Spleen (tissue), 11 donors: ENCODE results near the gene CACNA2D4. TPM values are rescaled to one million over a fixed set of nuclear protein-coding genes. Genes with fewer than 3 reads are reported as not detected.
A peak's percentile ranks its signal among the peaks of the same experiment; 100 is the strongest.

Source experiments
- DNase-seq: peaks from one replicate; pipeline ENCODE4 v3.0.0-alpha.2; 2020
- H3K27ac ChIP-seq, 8 donors: fragments of 200-600 bp; sonication (generic) in 7 of 8; 1 replicate in 4 of 8; 2 replicates in 4 of 8; pipeline versions ENCODE4 v1.5.0 to v1.8.0; 2016 to 2021; ENCODE audit warnings: inconsistent platforms in 4 of 8, mild to moderate bottlenecking in 4 of 8, moderate library complexity in 1 of 8
- H3K27me3 ChIP-seq, 7 donors: fragments of 200-600 bp; sonication (generic) in 6 of 7; replicated peaks in 1 of 7; 1 replicate in 4 of 7; 2 replicates in 3 of 7; pipeline versions ENCODE4 v1.5.0 to v1.8.0; 2016 to 2021; ENCODE audit warnings: inconsistent platforms in 3 of 7, mild to moderate bottlenecking in 1 of 7
- H3K36me3 ChIP-seq, 6 donors: fragments of 200-600 bp; sonication (generic) in 5 of 6; 1 replicate in 4 of 6; 2 replicates in 2 of 6; pipeline versions ENCODE4 v1.5.0 to v1.8.0; 2016 to 2021; ENCODE audit warnings: inconsistent platforms in 2 of 6
- H3K4me1 ChIP-seq, 6 donors: fragments of 200-600 bp; sonication (generic) in 5 of 6; 1 replicate in 3 of 6; 2 replicates in 3 of 6; pipeline versions ENCODE4 v1.5.0 to v1.8.0; 2016 to 2021; ENCODE audit warnings: inconsistent platforms in 3 of 6
- H3K4me3 ChIP-seq, 8 donors: fragments of 200-600 bp; sonication (generic) in 7 of 8; 1 replicate in 4 of 8; 2 replicates in 4 of 8; pipeline versions ENCODE4 v1.5.0 to v1.8.0; 2016 to 2021; ENCODE audit warnings: inconsistent platforms in 4 of 8, mild to moderate bottlenecking in 4 of 8, moderate library complexity in 2 of 8
- H3K9me3 ChIP-seq, 8 donors: fragments of 200-600 bp; sonication (generic) in 7 of 8; 1 replicate in 4 of 8; 2 replicates in 4 of 8; pipeline versions ENCODE4 v1.5.0 to v1.8.0; 2016 to 2021; ENCODE audit warnings: inconsistent platforms in 4 of 8
- POLR2A ChIP-seq, 3 donors: fragments of 450-650 bp; IDR thresholded peaks; one replicate each; pipeline ENCODE4 v1.5.1; 2017; ENCODE audit warnings: antibody characterized with exemption in 3 of 3, mild to moderate bottlenecking in 1 of 3
- POLR2AphosphoS5 ChIP-seq, 3 donors: sonication (generic); formaldehyde crosslinking; IDR thresholded peaks; one replicate each; pipeline ENCODE4 v1.5.1; 2017; ENCODE audit warnings: antibody characterized with exemption in 3 of 3
- whole genome bisulfite sequencing, 5 donors: extraction: QIAGEN DNeasy Blood & Tissue Kit in 3 of 5; methylation state at CpG; one replicate each; pipeline versions ENCODE4 v1.1.5 to v1.1.7; 2013 to 2018; 5-methylcytosine and 5-hydroxymethylcytosine counted together
- intact Hi-C: fragments of 100-400 bp; cut with DNase I; formaldehyde crosslinking; loops from one replicate; pipeline ENCODE4 v1.15.0; 2023; ENCODE audit warnings: low total_unique reads
- polyA plus RNA-seq, 3 donors: library from polyadenylated mRNA; stranded (reverse); fragments of 200-250 nt; gene quantifications; one replicate each; pipeline ENCODE4 v1.2.1, GENCODE V29; 2013
- total RNA-seq, 7 donors: library from RNA; depleted of rRNA in 3 of 7; stranded (reverse); fragments of >200 nt in 3 of 7; fragmentation: NEBNext Ultra II Directional in 4 of 7; extraction: Animal tissue kit (Norgen Biotek cat#: 25700) in 4 of 7; gene quantifications; one replicate each; pipeline versions ENCODE4 v1.1.0 to v1.2.1, GENCODE V29; 2016 to 2021
- TF ChIP-seq, protein P1 (sequence below), 11 experiments: fragments of 200-600 bp in 7 of 11; fragments of 450-650 bp in 4 of 11; sonication (generic) in 4 of 11; IDR thresholded peaks in 8 of 11; conservative IDR thresholded peaks in 3 of 11; 1 replicate in 7 of 11; 2 replicates in 4 of 11; pipeline versions ENCODE4 v1.4.0 to v1.8.0; 2016 to 2021; ENCODE audit warnings: antibody characterized with exemption in 11 of 11, inconsistent platforms in 4 of 11, mild to moderate bottlenecking in 1 of 11
- donor health status: healthy with polysubstance abuse.
- donor health status: DM: no; HTN: no; CAD: no; lungs with moderate emphysema.
- donor health status: DM: no; HTN: no; CAD: no.
- donor health status: Bipolar disorder and iron deficiency.
- donor health status: healthy.
- donor health status: DM: no; HTN: no; CAD: no.
- donor health status: DM: yes; HTN: yes; CAD: no.

CACNA2D4 gene
- total and polyA plus RNA-seq, 10 donors, result 3.3 to 11.8 (median 7.0) TPM

DNA sequence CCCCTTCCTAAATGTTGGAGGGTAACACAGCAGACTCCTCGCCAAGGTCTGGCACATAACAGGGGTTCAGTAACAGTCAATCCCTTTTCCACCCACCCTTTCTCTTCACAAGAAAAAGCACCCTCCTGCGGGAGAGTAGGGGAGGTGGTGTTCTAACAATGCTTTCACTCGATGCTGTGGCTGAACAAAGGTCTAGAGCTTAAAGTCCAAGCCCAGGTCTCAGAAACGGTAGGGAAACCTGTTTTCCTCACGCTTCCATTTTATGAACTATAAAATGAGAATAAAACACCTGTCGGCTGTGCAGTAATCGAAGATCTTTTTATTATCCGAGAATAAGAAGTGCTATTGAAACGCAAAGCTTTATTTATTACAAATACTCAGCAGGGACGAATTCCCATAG is 20.9 kb upstream of the CACNA2D4 start:
- H3K4me1 ChIP-seq, result peaks cover 4 to 10% (median 7%) of the 10 kb centered on the region in 6 donors
- H3K27me3 ChIP-seq, result no peaks in the 10 kb centered on the region
- WGBS, 5 donors, result 83 to 93% (median 86%) methylated on average over 10 of the region's 10 CpGs
- TF ChIP-seq POLR2AphosphoS5 (IDR thresholded peaks at IDR 0.05) (no peak), POLR2A (IDR thresholded peaks at IDR 0.05) (no peak)
- TF ChIP-seq, protein P1, sequence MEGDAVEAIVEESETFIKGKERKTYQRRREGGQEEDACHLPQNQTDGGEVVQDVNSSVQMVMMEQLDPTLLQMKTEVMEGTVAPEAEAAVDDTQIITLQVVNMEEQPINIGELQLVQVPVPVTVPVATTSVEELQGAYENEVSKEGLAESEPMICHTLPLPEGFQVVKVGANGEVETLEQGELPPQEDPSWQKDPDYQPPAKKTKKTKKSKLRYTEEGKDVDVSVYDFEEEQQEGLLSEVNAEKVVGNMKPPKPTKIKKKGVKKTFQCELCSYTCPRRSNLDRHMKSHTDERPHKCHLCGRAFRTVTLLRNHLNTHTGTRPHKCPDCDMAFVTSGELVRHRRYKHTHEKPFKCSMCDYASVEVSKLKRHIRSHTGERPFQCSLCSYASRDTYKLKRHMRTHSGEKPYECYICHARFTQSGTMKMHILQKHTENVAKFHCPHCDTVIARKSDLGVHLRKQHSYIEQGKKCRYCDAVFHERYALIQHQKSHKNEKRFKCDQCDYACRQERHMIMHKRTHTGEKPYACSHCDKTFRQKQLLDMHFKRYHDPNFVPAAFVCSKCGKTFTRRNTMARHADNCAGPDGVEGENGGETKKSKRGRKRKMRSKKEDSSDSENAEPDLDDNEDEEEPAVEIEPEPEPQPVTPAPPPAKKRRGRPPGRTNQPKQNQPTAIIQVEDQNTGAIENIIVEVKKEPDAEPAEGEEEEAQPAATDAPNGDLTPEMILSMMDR (IDR thresholded peaks at IDR 0.05 in 8 of 11, conservative IDR thresholded peaks at IDR 0.05 in 3 of 11), result no peak
- no peaks in the 10 kb centered on the region for H3K9me3 ChIP-seq
- intact Hi-C loops, result loop anchor here (5.0 kb wide), 1 partner anchor 287 kb away; no protein-coding TSS in a partner anchor
- H3K27ac ChIP-seq, result no peak overlapping the region
- H3K36me3 ChIP-seq, result peaks cover 0 to 53% (median 19%) of the 10 kb centered on the region in 6 donors
- no peak overlapping the region for H3K4me3 ChIP-seq
- no peak for DNase-seq

DNA sequence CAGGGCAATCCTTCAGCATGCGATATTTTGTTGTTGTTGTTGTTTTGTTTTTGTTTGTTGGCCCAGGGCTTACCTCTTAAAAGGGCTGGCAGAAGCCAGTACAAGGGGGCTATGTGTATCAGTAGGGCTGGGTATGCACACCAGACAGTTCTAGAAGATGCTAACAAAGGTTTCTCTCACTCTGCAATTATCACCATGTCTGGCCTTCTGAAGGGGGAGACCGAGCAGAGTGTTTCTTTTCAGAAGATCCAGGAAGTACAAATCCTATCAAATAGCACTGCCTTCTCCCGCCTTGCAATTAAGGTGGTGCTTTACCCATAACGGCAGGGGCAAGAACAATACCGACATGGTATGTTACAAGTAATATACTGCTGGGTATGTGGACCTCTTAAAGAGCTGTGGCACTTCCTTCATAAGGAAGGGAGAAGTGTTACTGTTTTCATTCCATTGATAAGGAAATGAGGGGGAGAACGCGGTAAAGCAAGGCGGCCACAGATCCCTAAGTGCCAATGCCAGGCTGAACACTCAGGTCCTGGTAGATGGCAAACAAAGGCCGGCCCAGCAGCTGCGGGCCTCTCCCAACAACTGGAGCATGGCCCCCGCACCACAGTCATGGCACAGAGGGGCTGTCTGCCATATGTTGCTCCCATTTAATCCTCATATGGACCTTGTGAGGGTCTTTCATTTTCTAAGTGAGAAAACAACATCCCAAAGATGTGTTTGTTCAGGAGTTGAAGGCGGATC is 19.2 kb upstream of the CACNA2D4 start:
- H3K36me3 ChIP-seq, result peaks cover 0 to 49% (median 19%) of the 10 kb centered on the region in 6 donors
- DNase-seq, result no peak
- intact Hi-C loops, result loop anchor here (5.0 kb wide), 1 partner anchor 285 kb away; no protein-coding TSS in a partner anchor
- peaks cover 6 to 24% (median 13%) of the 10 kb centered on the region in 6 donors for H3K4me1 ChIP-seq
- H3K27ac ChIP-seq, result no peak overlapping the region
- no peak overlapping the region for H3K4me3 ChIP-seq
- TF ChIP-seq, protein P1 (IDR thresholded peaks at IDR 0.05 in 8 of 11, conservative IDR thresholded peaks at IDR 0.05 in 3 of 11), result no peak
- peak in 1 of 3 donors; percentile 9 for TF ChIP-seq POLR2AphosphoS5 (IDR thresholded peaks at IDR 0.05)
- WGBS, 5 donors, result 91 to 93% (median 92%) methylated on average over 12 of the region's 12 CpGs
- no peaks in the 10 kb centered on the region for H3K9me3 ChIP-seq
- no peaks in the 10 kb centered on the region for H3K27me3 ChIP-seq

DNA sequence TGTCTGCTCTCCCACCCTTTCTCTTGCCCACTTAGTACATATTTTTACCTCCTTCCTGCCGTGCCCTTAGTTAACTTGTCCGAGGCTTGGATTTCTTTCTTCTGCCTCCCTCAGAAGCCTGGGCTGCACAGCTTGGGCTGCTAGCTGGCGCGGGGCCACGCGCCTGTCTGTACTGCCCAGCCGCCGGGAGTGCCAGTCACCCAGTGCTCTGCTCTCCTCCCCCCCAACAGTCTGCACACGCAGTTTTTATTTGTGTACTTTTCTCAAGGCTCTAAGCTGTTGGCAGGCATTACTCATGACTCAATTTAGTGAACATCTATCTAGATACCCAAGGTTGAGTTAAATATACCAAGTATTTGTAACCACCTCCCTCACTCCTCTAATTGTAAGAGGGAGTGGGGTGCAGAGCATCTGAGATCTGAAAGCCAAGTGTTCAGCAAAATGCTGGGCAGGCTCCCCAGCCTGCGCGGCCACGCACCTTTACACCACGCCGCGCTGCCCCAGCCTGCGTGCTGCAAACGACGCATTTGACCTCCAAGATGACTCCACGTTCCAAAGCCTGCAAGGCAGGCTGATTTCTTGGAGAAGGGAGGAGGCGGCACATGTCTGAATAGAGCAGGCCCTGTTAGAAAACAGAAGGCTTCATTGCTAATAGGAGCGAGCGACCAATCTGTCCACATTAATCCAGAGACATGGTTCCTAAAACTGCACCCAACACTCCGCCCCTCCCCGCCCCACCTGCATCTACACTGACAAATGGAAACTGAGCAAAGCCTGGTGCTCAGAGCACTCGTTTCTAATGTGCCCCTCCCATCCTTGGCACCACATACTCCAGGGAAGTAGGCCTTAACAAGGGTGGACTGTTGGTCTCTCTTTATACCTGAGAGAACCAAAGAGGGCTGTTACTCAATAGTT is 18.2 kb upstream of the CACNA2D4 start:
- 73 to 87% (median 85%) methylated on average over 21 to 25 of the region's 25 CpGs for WGBS, 5 donors
- peak; percentile 66 for DNase-seq

More for the DNA sequence above, 18.2 kb upstream of the CACNA2D4 start:
- Histone ChIP-seq H3K27me3 (no peaks in the 10 kb centered on the region), H3K4me1 (peaks cover 13 to 34% (median 22%) of the 10 kb centered on the region in 6 donors), H3K9me3 (no peaks in the 10 kb centered on the region), H3K36me3 (peaks cover 0 to 46% (median 18%) of the 10 kb centered on the region in 6 donors), H3K4me3 (no peak overlapping the region), H3K27ac (no peak overlapping the region)
- intact Hi-C loops, result loop anchor here (5.0 kb wide), 1 partner anchor 284 kb away; no protein-coding TSS in a partner anchor
- TF ChIP-seq POLR2AphosphoS5 (IDR thresholded peaks at IDR 0.05), result peak in 1 of 3 donors; percentile 28
- TF ChIP-seq, protein P1 (IDR thresholded peaks at IDR 0.05 in 8 of 11, conservative IDR thresholded peaks at IDR 0.05 in 3 of 11), result no peak
